Epithelial cell of proximal tubule (primary cell): ENCODE data around the gene CCHCR1. TPM values are rescaled to one million over a fixed set of nuclear protein-coding genes. Genes with fewer than 3 reads are reported as not detected.

ENCODE experiments used
- total RNA-seq: library from RNA; depleted of rRNA; stranded (reverse); fragments of >200 nt; gene quantifications from 2 replicates; pipeline ENCODE4 v1.2.3, GENCODE V29; 2015

The CCHCR1 gene
- total RNA-seq, 1 donor from 2014 or later = 23.2 TPM

Other genes with a start within 250 kb of the CCHCR1 start
- gene GTF2H4, start 249.6 kb downstream of the CCHCR1 start, total RNA-seq = 15.0 and 19.1 TPM in 2 replicates
- 28.1 and 48.5 TPM in 2 replicates for gene VARS2, start 243.6 kb downstream of the CCHCR1 start, total RNA-seq
- gene SFTA2, start 225.6 kb downstream of the CCHCR1 start, total RNA-seq = 8.2 and 8.7 TPM in 2 replicates
- under 0.01 and 0.07 TPM in 2 replicates for gene MUCL3, start 216.8 kb downstream of the CCHCR1 start, total RNA-seq
- gene MUC21, start 174.1 kb downstream of the CCHCR1 start, total RNA-seq = not detected in 2 replicates
- gene MUC22, start 147.3 kb downstream of the CCHCR1 start, total RNA-seq = 0.06 TPM in 1 of 2 replicates, not detected in the other
- gene C6orf15, start 45.2 kb downstream of the CCHCR1 start, total RNA-seq = 0.29 and 0.43 TPM in 2 replicates
- gene PSORS1C1, start 43.0 kb downstream of the CCHCR1 start, total RNA-seq = 1.1 and 2.8 TPM in 2 replicates
- not detected in 2 replicates for gene CDSN, start 37.4 kb downstream of the CCHCR1 start, total RNA-seq
- gene PSORS1C2, start 18.7 kb downstream of the CCHCR1 start, total RNA-seq = not detected in 2 replicates
- gene TCF19, start 787 bp upstream of the CCHCR1 start, total RNA-seq = 34.1 and 47.5 TPM in 2 replicates
- gene POU5F1, start 12.9 kb upstream of the CCHCR1 start, total RNA-seq = 2.1 and 5.1 TPM in 2 replicates
- gene HLA-C, start 114.3 kb upstream of the CCHCR1 start, total RNA-seq = 174 and 314 TPM in 2 replicates
- gene HLA-B, start 199.4 kb upstream of the CCHCR1 start, total RNA-seq = 41.2 and 225 TPM in 2 replicates
- gene MICA, start 245.8 kb upstream of the CCHCR1 start, total RNA-seq = 25.7 and 46.8 TPM in 2 replicates